Activated CD8-positive, alpha-beta memory T cell treated with anti-CD3 and anti-CD28 coated beads, Interleukin-2, amount 10 ng/mL, durations not matched to agents 7 days and 5 days (primary cell): ENCODE measurements around the gene TSSK6. TPM values are rescaled to one million over a fixed set of nuclear protein-coding genes. Genes with fewer than 3 reads are reported as not detected.

Experiments used
- ATAC-seq: fragments of 150-1000 bp; cut with Tn5 transposase; one replicate; pipeline ENCODE4 v1.10.0; 2021; ENCODE audit warnings: moderate library complexity
- CTCF ChIA-PET: fragments of 350-600 bp; sonication (Branson Sonifier 250); formaldehyde crosslinking; loops from one replicate; lab custom pipeline; 2021; ENCODE audit warnings: antibody characterized with exemption; lab: Charles Lee
- DNase-seq: peaks from one replicate; pipeline ENCODE4 v3.0.0-alpha.2; 2020
- H3K27ac Mint-ChIP-seq: one replicate; pipeline ENCODE4 v1.8.0; 2021; ENCODE audit warnings: mild to moderate bottlenecking, mixed read lengths
- H3K27me3 Mint-ChIP-seq: one replicate; pipeline ENCODE4 v1.8.0; 2021; ENCODE audit warnings: mixed read lengths
- H3K36me3 Mint-ChIP-seq: one replicate; pipeline ENCODE4 v1.8.0; 2021; ENCODE audit warnings: mild to moderate bottlenecking, mixed read lengths
- H3K4me1 Mint-ChIP-seq: one replicate; pipeline ENCODE4 v1.8.0; 2021; ENCODE audit warnings: mixed read lengths
- H3K4me3 Mint-ChIP-seq: one replicate; pipeline ENCODE4 v1.8.0; 2021; ENCODE audit warnings: mild to moderate bottlenecking, moderate library complexity, mixed read lengths
- H3K9me3 Mint-ChIP-seq: one replicate; pipeline ENCODE4 v1.8.0; 2022; ENCODE audit warnings: low read depth, mixed read lengths
- total RNA-seq, 2 experiments: library from RNA; stranded (reverse); gene quantifications; one replicate each; pipeline ENCODE4 v1.2.3, GENCODE V29; 2021

The TSSK6 gene
- total RNA-seq, 2 experiments from 2014 or later: 4.2 to 6.3 TPM

GRCh38 chr19:19525611-19526380, 10.4 kb upstream of the TSSK6 start:
- no peak overlapping the region for H3K4me3 Mint-ChIP-seq
- H3K9me3 Mint-ChIP-seq: no peaks in the 10 kb centered on the region
- no peak for DNase-seq
- H3K36me3 Mint-ChIP-seq: peaks cover 8% of the 10 kb centered on the region
- CTCF ChIA-PET: interaction anchor here (1.2 kb wide), 1 partner anchor 28 kb away, joined by 3 read pairs; no protein-coding TSS in a partner anchor
- no peaks in the 10 kb centered on the region for H3K27me3 Mint-ChIP-seq
- peaks cover 19% of the 10 kb centered on the region for H3K4me1 Mint-ChIP-seq
- no peak overlapping the region for H3K27ac Mint-ChIP-seq
- ATAC-seq: no peak

- H3K9me3 Mint-ChIP-seq: no peaks in the 10 kb centered on the region
- CTCF ChIA-PET: no interaction called here
- no peaks in the 10 kb centered on the region for H3K27me3 Mint-ChIP-seq
- no peak overlapping the region for H3K27ac Mint-ChIP-seq
- DNase-seq (no peak), ATAC-seq (no peak)
- peaks cover 26% of the 10 kb centered on the region for H3K4me1 Mint-ChIP-seq
- peaks cover 24% of the 10 kb centered on the region for H3K36me3 Mint-ChIP-seq
- H3K4me3 Mint-ChIP-seq: no peak overlapping the region
Measured at GRCh38 chr19:19524053-19524452, 8.7 kb upstream of the TSSK6 start.

GRCh38 chr19:19523177-19523576, 7.8 kb upstream of the TSSK6 start:
- no peak for ATAC-seq
- Mint-ChIP-seq H3K36me3 (peaks cover 24% of the 10 kb centered on the region), H3K4me3 (no peak overlapping the region), H3K9me3 (no peaks in the 10 kb centered on the region), H3K27me3 (no peaks in the 10 kb centered on the region), H3K4me1 (peaks cover 29% of the 10 kb centered on the region), H3K27ac (no peak overlapping the region)
- CTCF ChIA-PET: interaction anchor here (2.7 kb wide), 1 partner anchor 9 kb away, joined by 11 read pairs; no protein-coding TSS in a partner anchor
- no peak for DNase-seq

- Mint-ChIP-seq H3K27me3 (no peaks in the 10 kb centered on the region), H3K4me1 (peaks cover 40% of the 10 kb centered on the region), H3K9me3 (no peaks in the 10 kb centered on the region), H3K27ac (no peak overlapping the region), H3K4me3 (no peak overlapping the region), H3K36me3 (peaks cover 28% of the 10 kb centered on the region)
- DNase-seq (no peak), ATAC-seq (no peak)
- CTCF ChIA-PET: interaction anchor here (2.7 kb wide), 1 partner anchor 11 kb away, joined by 11 read pairs; no protein-coding TSS in a partner anchor
Measured at GRCh38 chr19:19520989-19521388, 5.6 kb upstream of the TSSK6 start.

- Mint-ChIP-seq H3K36me3 (peaks cover 32% of the 10 kb centered on the region), H3K27ac (peak overlapping the region; percentile 94), H3K9me3 (no peaks in the 10 kb centered on the region), H3K4me3 (peak overlapping the region; percentile 92), H3K4me1 (peaks cover 29% of the 10 kb centered on the region), H3K27me3 (no peaks in the 10 kb centered on the region)
- DNase-seq (no peak), ATAC-seq (no peak)
- CTCF ChIA-PET: interaction anchor here (1.9 kb wide), 1 partner anchor 37 kb away, joined by 6 read pairs; no protein-coding TSS in a partner anchor
Measured at GRCh38 chr19:19517235-19517619, 1.9 kb upstream of the TSSK6 start.

GRCh38 chr19:19515642-19516519, 533 bp upstream of the TSSK6 start, which contains the start of gene NDUFA13:
NDUFA13 (plus strand) TSS chr19:19516225; CDS start chr19:19516239, 14 bp downstream.
- Mint-ChIP-seq H3K4me3 (peak within 1 kb of the TSS; percentile 92), H3K27ac (peak within 1 kb of the TSS; percentile 94), H3K27me3 (no peaks in the 10 kb centered on the region), H3K36me3 (peaks cover 29% of the 10 kb centered on the region), H3K4me1 (peaks cover 27% of the 10 kb centered on the region), H3K9me3 (no peaks in the 10 kb centered on the region)
- CTCF ChIA-PET: interaction anchor here (1.0 to 2.3 kb wide), 11 partner anchors 9 to 153 kb away, joined by 3 to 8 read pairs (median 5); partner anchors contain the start of gene GMIP
- peak; percentile 91 for ATAC-seq
- peak; percentile 96 for DNase-seq

- no peak for ATAC-seq
- Mint-ChIP-seq H3K27me3 (no peaks in the 10 kb centered on the region), H3K4me1 (peaks cover 21% of the 10 kb centered on the region), H3K4me3 (no peak overlapping the region), H3K36me3 (peaks cover 14% of the 10 kb centered on the region), H3K9me3 (no peaks in the 10 kb centered on the region), H3K27ac (no peak overlapping the region)
- no peak for DNase-seq
- CTCF ChIA-PET: interaction anchor here (1.1 kb wide), 1 partner anchor 23 kb away, joined by 3 read pairs; no protein-coding TSS in a partner anchor
Measured at GRCh38 chr19:19514215-19514657, 1.1 kb downstream of the TSSK6 start.

- Mint-ChIP-seq H3K27me3 (no peaks in the 10 kb centered on the region), H3K36me3 (peaks cover 12% of the 10 kb centered on the region), H3K4me1 (peaks cover 18% of the 10 kb centered on the region), H3K4me3 (no peak overlapping the region), H3K9me3 (no peaks in the 10 kb centered on the region), H3K27ac (no peak overlapping the region)
- ATAC-seq (no peak), DNase-seq (no peak)
- CTCF ChIA-PET: interaction anchor here (1.1 kb wide), 1 partner anchor 23 kb away, joined by 3 read pairs; no protein-coding TSS in a partner anchor
Measured at GRCh38 chr19:19513682-19514081, 1.7 kb downstream of the TSSK6 start.

- peaks cover under 1% of the 10 kb centered on the region for H3K4me1 Mint-ChIP-seq
- ATAC-seq (no peak), DNase-seq (no peak)
- no peaks in the 10 kb centered on the region for H3K9me3 Mint-ChIP-seq
- H3K27ac Mint-ChIP-seq: no peak overlapping the region
- H3K36me3 Mint-ChIP-seq: peaks cover 19% of the 10 kb centered on the region
- CTCF ChIA-PET: interaction anchor here (1.6 to 2.3 kb wide), 2 partner anchors 20 to 44 kb away, joined by 4 to 12 read pairs; no protein-coding TSS in a partner anchor
- no peak overlapping the region for H3K4me3 Mint-ChIP-seq
- no peaks in the 10 kb centered on the region for H3K27me3 Mint-ChIP-seq
Measured at GRCh38 chr19:19510432-19510831, 4.9 kb downstream of the TSSK6 start.

GRCh38 chr19:19508217-19508616, 7.1 kb downstream of the TSSK6 start:
- H3K4me3 Mint-ChIP-seq: no peak overlapping the region
- H3K36me3 Mint-ChIP-seq: peaks cover 21% of the 10 kb centered on the region
- no peak overlapping the region for H3K27ac Mint-ChIP-seq
- no peaks in the 10 kb centered on the region for H3K4me1 Mint-ChIP-seq
- no peaks in the 10 kb centered on the region for H3K9me3 Mint-ChIP-seq
- H3K27me3 Mint-ChIP-seq: no peaks in the 10 kb centered on the region
- DNase-seq: no peak
- ATAC-seq: no peak
- CTCF ChIA-PET: interaction anchor here (0.8 kb wide), 1 partner anchor 18 kb away, joined by 3 read pairs; no protein-coding TSS in a partner anchor

- Mint-ChIP-seq H3K4me1 (no peaks in the 10 kb centered on the region), H3K4me3 (no peak overlapping the region), H3K27me3 (no peaks in the 10 kb centered on the region), H3K9me3 (no peaks in the 10 kb centered on the region), H3K36me3 (peaks cover 26% of the 10 kb centered on the region), H3K27ac (no peak overlapping the region)
- ATAC-seq: no peak
- no peak for DNase-seq
- CTCF ChIA-PET: interaction anchor here (0.8 kb wide), 1 partner anchor 9 kb away, joined by 3 read pairs; the partner anchor contains the start of gene NDUFA13
Measured at GRCh38 chr19:19507354-19507753, 8.0 kb downstream of the TSSK6 start.

- H3K4me3 Mint-ChIP-seq: no peak overlapping the region
- H3K9me3 Mint-ChIP-seq: no peaks in the 10 kb centered on the region
- DNase-seq (no peak), ATAC-seq (no peak)
- H3K27ac Mint-ChIP-seq: no peak overlapping the region
- no peaks in the 10 kb centered on the region for H3K27me3 Mint-ChIP-seq
- no peaks in the 10 kb centered on the region for H3K4me1 Mint-ChIP-seq
- CTCF ChIA-PET: interaction anchor here (0.8 kb wide), 1 partner anchor 9 kb away, joined by 3 read pairs; the partner anchor contains the start of gene NDUFA13
- H3K36me3 Mint-ChIP-seq: peaks cover 31% of the 10 kb centered on the region
Measured at GRCh38 chr19:19506592-19506991, 8.8 kb downstream of the TSSK6 start.
